Raji (cell line): Measurements from ENCODE around the gene RCCD1.
A peak's percentile ranks its signal among the peaks of the same experiment; 100 is the strongest.

Experiments
- POLR2A ChIP-seq: IDR thresholded peaks from 2 replicates; pipeline ENCODE4 v1.6.1; 2011; ENCODE audit warnings: low read depth, low read length, control low read depth; ENCODE audit not compliant: insufficient read depth

Gene RCCD1

DNA sequence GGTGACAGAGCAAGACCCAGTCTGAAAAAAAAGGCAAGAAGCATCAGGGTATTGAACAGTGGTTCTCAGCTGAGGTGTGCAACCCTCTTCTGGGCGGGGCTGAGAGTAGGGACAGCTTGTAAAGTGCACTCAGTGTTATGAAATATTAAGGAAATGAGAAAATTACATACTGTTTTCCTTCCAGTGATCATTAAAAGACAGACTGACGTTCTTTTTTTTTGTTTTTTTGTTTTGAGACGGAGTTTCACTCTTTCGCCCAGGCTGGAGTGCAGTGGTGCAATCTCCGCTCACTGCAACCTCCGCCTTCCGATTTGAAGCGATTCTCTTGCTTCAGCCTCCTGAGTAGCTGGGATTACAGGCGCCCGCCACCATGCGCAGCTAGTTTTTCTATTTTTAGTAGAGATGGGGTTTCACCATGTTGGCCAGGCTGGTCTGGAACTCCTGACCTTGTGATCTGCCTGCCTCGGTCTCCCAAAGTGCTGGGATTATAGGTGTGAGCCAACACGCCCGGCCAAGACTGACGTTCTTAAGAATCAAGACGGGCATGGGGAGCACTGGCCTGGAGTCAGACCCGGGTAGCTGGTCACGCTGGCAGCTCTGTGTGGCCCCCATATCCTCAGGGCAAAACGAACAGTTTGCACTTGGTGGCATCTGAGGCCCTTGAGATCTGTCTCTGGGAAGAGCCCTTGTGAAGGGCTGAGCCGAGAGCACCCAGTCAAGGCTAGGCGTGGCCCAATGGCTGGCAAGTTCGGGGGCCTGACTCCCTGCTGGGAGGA is 40.2 kb upstream of the RCCD1 start:
- no peak for TF ChIP-seq POLR2A

DNA sequence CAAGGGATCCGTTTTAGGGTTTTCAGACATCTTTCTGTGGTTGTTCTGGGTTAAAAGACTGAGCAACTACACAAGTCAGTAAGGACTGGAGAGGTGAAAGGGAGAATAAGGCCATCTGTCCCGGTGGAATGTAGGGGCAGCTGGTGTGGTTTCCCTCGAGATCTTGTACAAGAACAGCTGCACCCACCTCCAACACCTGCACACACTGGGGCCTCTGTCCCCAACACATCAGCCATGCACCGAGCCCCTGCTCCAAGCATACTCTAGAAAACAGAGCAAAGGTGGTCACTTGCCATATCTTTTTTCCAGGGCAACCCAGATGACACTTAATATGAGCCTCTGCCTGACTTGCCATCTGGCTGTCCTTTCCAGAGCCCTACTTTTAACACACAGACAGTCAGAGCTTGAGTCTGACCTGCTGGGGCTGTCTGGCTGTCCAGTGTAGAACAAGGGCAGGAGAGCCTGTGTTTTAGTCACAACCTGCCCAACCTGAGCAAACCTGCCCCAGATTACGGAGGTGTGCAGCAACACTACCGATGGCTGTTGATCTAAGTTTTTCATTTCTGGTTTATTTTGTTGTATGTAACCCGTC is 39.4 kb upstream of the RCCD1 start:
- TF ChIP-seq POLR2A = no peak

- TF ChIP-seq POLR2A = no peak
Observed at GRCh38 chr15:90915808-90916440, 38.8 kb upstream of the RCCD1 start.

- TF ChIP-seq POLR2A = no peak
Observed at GRCh38 chr15:90916461-90916860, 38.2 kb upstream of the RCCD1 start.

- TF ChIP-seq POLR2A = no peak
Observed at GRCh38 chr15:90917569-90917968, 37.1 kb upstream of the RCCD1 start.

DNA sequence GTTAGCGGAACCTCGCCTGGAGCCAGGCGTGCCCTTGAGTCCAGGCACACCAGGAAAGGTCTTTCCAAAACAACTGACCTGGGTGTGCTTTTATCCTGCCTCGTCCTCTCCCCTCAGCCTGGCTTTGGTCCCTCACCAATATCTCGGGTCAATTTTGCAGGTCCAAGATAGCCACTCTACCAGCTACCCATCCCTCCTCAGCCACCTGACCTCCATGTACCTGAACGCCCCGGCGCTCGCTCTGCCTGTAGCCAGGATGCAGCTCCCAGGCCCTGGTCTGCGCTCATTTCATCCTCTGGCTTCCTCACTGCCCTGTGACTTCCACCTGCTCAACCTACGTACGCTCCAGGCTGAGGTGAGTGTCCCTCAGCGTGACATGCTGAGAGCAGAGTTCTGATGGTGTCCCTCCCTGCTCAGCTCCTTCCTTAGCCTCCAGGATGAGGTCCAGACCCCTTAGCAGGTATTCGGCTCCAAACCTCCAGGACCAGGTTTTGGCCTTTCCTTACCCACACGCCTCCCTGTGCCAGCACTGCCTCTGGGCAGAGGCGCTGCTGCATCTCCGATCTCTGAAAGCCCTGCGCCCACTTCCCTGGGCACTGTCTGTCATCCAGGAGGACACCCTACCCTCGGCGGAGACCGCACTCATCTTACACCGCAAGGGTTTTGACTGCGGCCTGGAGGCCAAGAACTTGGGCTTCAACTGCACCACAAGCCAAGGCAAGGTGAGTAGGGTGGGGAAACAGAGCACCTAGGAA is 36.5 kb upstream of the RCCD1 start:
- TF ChIP-seq POLR2A = no peak

DNA sequence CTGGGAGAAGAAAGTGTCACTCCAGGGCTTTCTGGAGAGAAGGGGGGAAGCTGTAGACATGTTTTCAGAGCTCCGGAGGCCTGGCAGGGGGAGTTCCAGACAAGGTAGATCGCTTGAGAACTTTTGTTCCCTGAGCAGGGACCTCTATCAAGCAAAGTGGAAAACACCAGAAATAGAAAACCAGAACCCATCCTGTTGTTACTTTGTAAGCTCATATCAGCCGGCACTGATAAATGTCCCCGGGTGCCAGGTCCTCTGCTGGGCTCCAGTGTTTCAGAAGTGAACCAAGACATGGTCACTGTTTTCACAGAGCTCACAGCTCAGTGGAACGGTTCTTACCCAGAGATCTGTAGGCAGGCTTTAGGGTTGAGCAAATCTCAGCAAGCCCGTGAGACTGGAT is 35.8 kb upstream of the RCCD1 start:
- TF ChIP-seq POLR2A = no peak

DNA sequence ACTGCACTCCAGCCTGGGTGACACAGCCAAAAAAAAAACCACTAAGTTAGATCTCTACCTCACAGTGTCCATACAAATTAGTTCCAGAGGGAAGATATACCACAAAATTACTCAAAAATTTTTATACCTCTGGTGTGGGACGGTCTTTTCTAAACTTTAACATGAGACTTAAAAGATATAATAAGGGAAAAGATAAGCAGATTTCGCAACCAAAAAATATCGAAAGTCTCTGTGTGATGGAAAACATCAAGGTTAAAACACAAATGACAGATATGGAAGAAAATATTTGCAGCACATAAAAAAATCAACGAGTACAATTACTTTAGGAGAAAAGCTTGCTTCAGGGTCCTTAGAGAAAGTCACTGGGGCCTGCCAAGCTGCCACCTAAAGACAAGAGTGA is 32.8 kb upstream of the RCCD1 start:
- TF ChIP-seq POLR2A = no peak

DNA sequence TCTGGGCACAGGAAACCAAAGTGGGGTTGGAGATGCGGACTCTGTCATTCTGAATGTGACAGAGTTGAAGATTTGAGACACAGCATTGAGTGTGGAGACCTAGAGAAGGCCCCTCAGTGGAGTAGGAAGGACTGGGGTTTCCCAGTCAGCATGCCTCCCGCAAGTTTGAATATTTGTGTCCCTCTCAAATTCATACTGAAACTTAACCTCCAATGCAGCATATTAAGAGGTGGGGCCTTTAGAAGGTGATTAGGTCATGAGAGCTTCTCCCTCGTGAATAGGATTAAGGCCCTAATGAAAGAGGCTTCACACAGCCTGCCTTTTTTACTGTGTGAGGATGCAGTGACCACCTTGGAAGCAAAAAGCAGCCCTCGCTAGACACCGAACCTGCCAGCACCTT is 30.3 kb upstream of the RCCD1 start:
- no peak for TF ChIP-seq POLR2A

- TF ChIP-seq POLR2A = no peak
Observed at GRCh38 chr15:90929246-90930019, 25.3 kb upstream of the RCCD1 start.

GRCh38 chr15:90930861-90931574 is 23.7 kb upstream of the RCCD1 start:
- TF ChIP-seq POLR2A = no peak

GRCh38 chr15:90931575-90931827 is 23.2 kb upstream of the RCCD1 start:
- no peak for TF ChIP-seq POLR2A

GRCh38 chr15:90931828-90932659 is 22.6 kb upstream of the RCCD1 start, which contains the start of gene HDDC3:
HDDC3 (minus strand) TSS chr15:90932549; CDS start chr15:90932540, 9 bp downstream.
- peak; percentile 67 for TF ChIP-seq POLR2A

DNA sequence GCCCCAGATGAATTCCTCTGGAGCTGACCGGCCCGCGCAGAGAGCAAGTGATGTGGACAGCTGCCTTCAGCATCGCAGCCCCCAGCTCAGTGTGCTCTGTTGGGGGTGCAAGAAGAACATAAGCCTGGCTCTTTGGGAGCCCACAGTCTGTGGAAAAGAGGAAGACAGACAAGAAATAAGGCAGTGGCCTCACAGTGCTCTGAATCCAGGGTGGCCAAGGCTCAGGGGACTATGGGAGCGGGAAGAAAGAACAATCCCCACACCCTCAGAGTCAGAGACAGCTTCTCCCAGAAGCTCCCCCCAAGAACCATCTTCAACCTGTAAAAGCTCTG is 22.1 kb upstream of the RCCD1 start:
- TF ChIP-seq POLR2A = no peak
